CD4-positive, alpha-beta T cell treated with Interleukin-6 for 4 hours (primary cell): ENCODE results near the gene SLC38A1.
A peak's percentile ranks its signal among the peaks of the same experiment; 100 is the strongest.

ENCODE experiments used
- DNase-seq: peaks from one replicate; pipeline ENCODE4 v3.0.0-alpha.2; 2020; ENCODE audit warnings: mixed read lengths

Gene SLC38A1

GRCh38 chr12:46230306-46230705, 38.5 kb downstream of the SLC38A1 start:
- no peak for DNase-seq

DNA sequence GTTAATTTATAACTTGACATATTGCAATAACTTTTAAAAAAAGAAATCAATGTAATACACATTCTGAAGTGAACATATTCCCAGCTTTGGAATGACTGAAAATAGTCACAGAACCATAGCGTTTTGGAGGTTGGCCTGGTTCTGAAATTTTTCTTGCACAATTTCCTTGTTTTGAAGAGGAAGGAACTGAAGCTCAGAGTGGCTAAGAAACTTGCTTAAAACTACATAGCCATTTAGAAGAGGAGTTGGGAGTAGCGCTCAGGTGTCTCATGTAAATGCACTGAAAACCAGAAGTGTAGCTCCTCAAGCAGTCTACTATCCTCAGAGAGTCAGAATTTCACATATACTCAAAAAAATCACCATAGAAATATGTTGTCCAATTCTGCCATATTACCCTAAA, 41.2 kb downstream of the SLC38A1 start:
- no peak for DNase-seq

DNA sequence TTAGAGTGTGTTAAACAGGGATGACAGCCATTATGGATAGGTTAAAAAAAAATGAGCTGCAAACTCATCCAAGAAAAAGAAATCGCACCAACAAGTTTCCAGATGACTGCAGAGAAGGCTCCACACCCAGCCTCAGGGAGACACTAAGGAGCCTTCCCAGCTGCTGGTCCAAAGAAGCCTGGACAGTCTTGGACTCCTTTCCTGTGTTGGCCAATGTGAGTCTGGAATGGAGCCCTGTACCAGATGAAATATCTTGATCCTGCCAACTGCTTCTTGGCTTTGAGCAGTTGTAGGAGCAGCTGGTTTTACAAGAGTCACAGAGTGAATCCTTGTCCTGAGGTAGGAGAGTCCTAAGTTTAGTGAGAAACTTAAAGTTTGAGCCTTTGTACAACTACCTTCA, 44.5 kb downstream of the SLC38A1 start:
- no peak for DNase-seq

DNA sequence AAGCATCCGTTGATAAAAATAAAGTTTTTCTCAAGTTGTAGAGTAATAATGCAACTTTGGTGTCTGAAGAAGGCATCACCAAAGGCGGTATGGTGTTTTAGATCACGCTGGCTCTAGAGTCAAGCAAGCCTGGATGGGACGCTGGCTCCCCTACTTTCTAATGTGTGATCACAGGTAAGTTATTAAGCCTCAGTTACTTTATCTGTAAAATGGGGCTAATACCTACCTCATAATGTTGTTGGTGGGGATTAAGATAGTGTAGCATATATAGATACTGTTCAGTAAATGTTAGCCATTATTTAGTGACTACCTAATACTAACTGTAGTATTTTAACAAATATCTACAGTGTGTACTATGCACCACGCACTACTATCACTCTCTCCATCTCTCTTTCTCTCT, 45.8 kb downstream of the SLC38A1 start:
- no peak for DNase-seq

GRCh38 chr12:46222636-46223035, 46.2 kb downstream of the SLC38A1 start:
- DNase-seq = no peak

GRCh38 chr12:46221255-46222128, 47.4 kb downstream of the SLC38A1 start:
- DNase-seq = no peak

- peak; percentile 74 for DNase-seq
Observed at GRCh38 chr12:46219877-46220655, 48.8 kb downstream of the SLC38A1 start.

- DNase-seq = no peak
Observed at GRCh38 chr12:46219132-46219876, 49.5 kb downstream of the SLC38A1 start.

GRCh38 chr12:46218322-46219095, 50.3 kb downstream of the SLC38A1 start:
- DNase-seq = peak; percentile 7

- peak; percentile 65 for DNase-seq
Observed at GRCh38 chr12:46217541-46218321, 51.1 kb downstream of the SLC38A1 start.

DNA sequence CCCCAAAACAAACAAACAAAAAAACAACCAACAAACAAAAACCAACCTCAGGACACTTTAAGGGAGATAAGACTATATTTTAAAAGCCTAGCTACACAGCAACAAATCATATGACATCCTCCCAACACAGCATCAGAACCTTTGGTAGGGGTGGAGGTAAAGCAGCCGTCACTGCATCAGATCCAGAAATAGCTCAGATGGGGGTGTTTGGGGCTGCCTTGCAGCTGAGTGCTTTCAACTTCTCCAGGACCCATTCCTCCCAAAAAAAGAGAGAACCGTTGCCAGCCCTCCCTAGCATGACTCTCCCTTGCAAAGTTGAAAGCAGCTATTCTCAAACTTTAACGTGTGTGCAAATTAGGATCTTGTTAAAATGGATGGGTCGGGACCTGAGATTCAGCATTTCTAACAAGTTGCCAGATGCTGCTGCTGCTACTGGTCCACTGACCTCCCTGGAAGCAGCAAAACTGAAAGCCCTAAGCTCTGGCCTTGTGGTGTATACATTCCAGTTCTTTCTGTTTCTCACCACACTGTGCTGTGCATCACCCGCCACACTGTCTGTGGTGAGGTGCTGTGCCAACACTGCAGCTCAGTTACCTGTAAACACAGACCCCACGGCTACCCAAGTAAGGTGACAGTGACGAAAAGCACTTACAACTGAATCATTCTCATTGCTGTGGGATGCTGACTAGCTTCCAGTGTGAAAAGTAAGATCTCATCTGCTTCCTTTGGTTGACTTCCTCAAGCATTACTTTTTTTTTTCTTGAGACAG, 54.0 kb downstream of the SLC38A1 start:
- peak; percentile 86 for DNase-seq

- no peak for DNase-seq
Observed at GRCh38 chr12:46212108-46212982, 56.5 kb downstream of the SLC38A1 start.

GRCh38 chr12:46210873-46211439, 57.9 kb downstream of the SLC38A1 start:
- no peak for DNase-seq

GRCh38 chr12:46209914-46210872, 58.6 kb downstream of the SLC38A1 start:
- peak; percentile 77 for DNase-seq

- DNase-seq = no peak
Observed at GRCh38 chr12:46209170-46209569, 59.7 kb downstream of the SLC38A1 start.

- no peak for DNase-seq
Observed at GRCh38 chr12:46208370-46208769, 60.5 kb downstream of the SLC38A1 start.

DNA sequence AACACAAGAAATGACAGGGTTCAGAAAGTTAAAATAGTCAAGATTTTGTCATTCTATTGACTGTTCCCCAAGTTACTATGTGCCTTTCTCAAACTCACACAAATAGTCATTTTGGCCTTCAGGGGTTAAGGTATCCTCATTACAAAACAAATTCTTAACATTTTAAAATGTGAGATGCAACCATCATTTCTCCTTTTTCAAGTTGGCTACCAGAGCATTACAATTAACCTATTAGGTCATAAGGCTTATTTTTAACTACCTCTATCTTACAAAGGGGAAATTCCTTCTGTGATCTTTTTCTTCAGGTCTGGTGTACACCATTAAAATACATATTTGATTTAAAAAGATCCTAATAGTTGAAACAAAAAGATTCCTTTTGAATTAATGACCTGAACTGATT, 61.2 kb downstream of the SLC38A1 start:
- DNase-seq = no peak

DNA sequence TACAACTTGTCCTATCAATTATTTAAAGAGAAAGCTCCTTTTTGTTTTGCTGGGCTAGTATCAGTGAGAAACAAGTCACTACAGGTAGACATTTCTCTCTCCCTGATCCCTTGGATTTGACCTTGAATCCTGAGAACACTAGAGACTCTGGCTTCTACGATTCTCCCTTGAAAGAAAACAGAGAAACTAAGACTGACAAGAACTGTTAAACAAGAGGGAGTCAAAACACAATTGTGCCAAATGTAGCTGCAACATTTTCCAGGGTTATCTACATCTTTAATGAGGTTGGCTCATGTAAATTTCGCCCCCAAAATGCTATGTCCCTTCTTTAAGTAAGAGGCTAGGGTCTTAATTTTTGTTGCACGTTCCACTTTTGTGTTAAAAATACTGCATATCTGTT, 62.4 kb downstream of the SLC38A1 start:
- no peak for DNase-seq
